Suprapubic skin (tissue), 4 donors: ENCODE measurements around the gene AFG1L.

Experiments used
- EP300 ChIP-seq: sonication (generic); formaldehyde crosslinking; IDR thresholded peaks from one replicate; pipeline ENCODE4 v1.6.1; 2017; ENCODE audit warnings: antibody characterized with exemption
- POLR2A ChIP-seq, 2 donors: fragments of 450-650 bp; IDR thresholded peaks; one replicate each; pipeline ENCODE4 v1.6.1; 2017; ENCODE audit warnings: antibody characterized with exemption in 2 of 2, mild to moderate bottlenecking in 2 of 2, moderate library complexity in 2 of 2
- POLR2AphosphoS5 ChIP-seq, 3 donors: sonication (generic); formaldehyde crosslinking; IDR thresholded peaks; one replicate each; pipeline ENCODE4 v1.6.1; 2017; ENCODE audit warnings: antibody characterized with exemption in 3 of 3
- TF ChIP-seq, protein P1 (sequence below), 2 donors: fragments of 200-600 bp in 1 of 2; fragments of 450-650 bp in 1 of 2; sonication (generic) in 1 of 2; IDR thresholded peaks; one replicate each; pipeline ENCODE4 v1.5.1; 2016 to 2019; ENCODE audit warnings: antibody characterized with exemption in 2 of 2, mild to moderate bottlenecking in 1 of 2, moderate library complexity in 1 of 2

DNA sequence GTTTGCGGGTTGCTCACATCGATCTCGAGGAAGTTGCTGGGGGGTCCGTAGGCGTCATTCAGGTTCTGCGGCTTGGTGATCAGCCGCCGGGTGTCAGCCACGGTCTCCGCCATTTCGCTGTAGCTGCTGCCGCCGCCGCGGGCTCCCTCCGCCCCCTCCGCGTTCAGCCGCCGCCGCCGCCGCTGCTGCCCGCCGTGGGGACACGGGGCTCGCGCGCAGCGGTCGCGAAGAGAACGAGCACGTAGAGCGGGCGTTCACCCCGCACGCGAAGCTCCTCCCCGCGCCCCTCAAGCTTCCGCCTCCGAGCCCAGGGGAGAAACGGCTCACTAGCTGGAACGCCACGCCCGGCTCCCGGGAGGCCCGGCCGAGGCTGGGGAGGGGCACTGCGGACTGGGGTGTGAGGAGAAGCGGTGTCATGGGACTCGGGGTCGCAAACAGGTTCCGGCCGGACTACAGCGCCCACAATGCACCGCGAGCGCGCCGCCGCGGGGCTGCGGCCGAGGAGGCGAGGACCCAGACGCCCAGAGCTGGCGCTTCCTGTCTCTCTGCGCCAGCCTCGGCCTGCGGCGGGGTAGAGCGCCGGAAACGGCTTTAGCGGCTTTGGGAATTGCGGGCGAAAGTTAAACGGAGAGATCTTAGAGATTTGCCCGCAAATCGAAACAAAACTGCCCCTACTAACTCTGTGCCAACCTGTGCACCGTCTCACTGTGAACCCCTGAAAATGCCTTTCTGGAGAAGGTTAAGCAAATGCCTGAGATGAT, 33.9 kb upstream of the AFG1L start, which contains the start of gene SNX3:
- TF ChIP-seq, protein P1, sequence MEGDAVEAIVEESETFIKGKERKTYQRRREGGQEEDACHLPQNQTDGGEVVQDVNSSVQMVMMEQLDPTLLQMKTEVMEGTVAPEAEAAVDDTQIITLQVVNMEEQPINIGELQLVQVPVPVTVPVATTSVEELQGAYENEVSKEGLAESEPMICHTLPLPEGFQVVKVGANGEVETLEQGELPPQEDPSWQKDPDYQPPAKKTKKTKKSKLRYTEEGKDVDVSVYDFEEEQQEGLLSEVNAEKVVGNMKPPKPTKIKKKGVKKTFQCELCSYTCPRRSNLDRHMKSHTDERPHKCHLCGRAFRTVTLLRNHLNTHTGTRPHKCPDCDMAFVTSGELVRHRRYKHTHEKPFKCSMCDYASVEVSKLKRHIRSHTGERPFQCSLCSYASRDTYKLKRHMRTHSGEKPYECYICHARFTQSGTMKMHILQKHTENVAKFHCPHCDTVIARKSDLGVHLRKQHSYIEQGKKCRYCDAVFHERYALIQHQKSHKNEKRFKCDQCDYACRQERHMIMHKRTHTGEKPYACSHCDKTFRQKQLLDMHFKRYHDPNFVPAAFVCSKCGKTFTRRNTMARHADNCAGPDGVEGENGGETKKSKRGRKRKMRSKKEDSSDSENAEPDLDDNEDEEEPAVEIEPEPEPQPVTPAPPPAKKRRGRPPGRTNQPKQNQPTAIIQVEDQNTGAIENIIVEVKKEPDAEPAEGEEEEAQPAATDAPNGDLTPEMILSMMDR (IDR thresholded peaks at IDR 0.05): no peak
- TF ChIP-seq POLR2A (IDR thresholded peaks at IDR 0.05) (peak in 1 of 2 donors; percentile 52), POLR2AphosphoS5 (IDR thresholded peaks at IDR 0.05) (peak in 2 of 3 donors; percentile 78 to 89), EP300 (no peak)
